BE2C (cell line): ENCODE results near the gene ATOH7.
A peak's percentile ranks its signal among the peaks of the same experiment; 100 is the strongest.

Experiments used
- DNase-seq: peaks from one replicate; pipeline ENCODE4 v3.0.0-alpha.2; 2020
- H3K27me3 ChIP-seq: fragments of 250-450 bp; sonication (Bioruptor Pico); 2 replicates; pipeline ENCODE4 v1.5.1; 2020; ENCODE audit warnings: mild to moderate bottlenecking
- H3K36me3 ChIP-seq: fragments of 250-450 bp; sonication (Bioruptor Pico); 2 replicates; pipeline ENCODE4 v1.5.1; 2020; ENCODE audit warnings: mild to moderate bottlenecking
- H3K4me1 ChIP-seq: fragments of 250-450 bp; sonication (Bioruptor Pico); 2 replicates; pipeline ENCODE4 v1.5.1; 2020
- H3K4me3 ChIP-seq: 2 replicates; pipeline ENCODE4 v1.5.1; 2011; ENCODE audit warnings: low read depth, low read length
- H3K9me3 ChIP-seq: fragments of 250-450 bp; sonication (Bioruptor Pico); 2 replicates; pipeline ENCODE4 v1.5.1; 2020
- TF ChIP-seq, protein P1 (sequence below): IDR thresholded peaks from 2 replicates; pipeline ENCODE4 v1.5.1; 2012; ENCODE audit warnings: mild to moderate bottlenecking, low read depth, low read length

Gene ATOH7

DNA sequence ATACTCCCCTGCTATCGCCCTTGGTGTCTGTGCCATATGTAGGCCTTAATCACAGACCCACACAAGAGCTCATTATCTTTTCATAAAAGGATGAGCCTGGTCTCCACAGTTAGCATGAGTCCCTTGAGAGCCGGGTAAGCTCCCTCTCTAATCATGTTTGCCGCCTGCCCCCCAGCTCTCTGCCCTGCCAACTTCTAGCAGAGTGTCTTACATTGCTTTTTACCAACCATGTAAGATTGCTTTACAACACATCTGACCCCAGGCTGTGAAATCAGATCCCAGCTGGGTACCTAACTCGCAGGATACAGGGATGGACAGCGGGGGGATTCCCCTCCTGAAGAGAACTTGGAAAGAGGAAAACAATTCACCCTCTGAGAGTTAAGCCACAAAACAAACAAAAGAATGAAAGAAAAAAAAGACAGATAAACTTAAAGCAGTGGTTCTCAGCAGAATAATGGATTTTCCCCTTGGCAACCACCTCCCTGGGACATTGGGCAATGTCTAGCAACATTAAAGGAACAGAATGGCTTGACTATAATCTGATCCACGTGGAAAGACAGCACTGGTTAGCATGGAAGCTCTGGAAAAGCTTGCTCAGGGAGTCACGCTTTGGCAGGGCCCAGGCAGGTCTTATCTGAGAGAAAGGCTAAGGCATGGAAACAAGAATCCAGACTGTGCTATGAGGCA, 39.4 kb upstream of the ATOH7 start:
- H3K27me3 ChIP-seq = no peaks in the 10 kb centered on the region
- no peaks in the 10 kb centered on the region for H3K9me3 ChIP-seq
- no peaks in the 10 kb centered on the region for H3K36me3 ChIP-seq
- TF ChIP-seq, protein P1, sequence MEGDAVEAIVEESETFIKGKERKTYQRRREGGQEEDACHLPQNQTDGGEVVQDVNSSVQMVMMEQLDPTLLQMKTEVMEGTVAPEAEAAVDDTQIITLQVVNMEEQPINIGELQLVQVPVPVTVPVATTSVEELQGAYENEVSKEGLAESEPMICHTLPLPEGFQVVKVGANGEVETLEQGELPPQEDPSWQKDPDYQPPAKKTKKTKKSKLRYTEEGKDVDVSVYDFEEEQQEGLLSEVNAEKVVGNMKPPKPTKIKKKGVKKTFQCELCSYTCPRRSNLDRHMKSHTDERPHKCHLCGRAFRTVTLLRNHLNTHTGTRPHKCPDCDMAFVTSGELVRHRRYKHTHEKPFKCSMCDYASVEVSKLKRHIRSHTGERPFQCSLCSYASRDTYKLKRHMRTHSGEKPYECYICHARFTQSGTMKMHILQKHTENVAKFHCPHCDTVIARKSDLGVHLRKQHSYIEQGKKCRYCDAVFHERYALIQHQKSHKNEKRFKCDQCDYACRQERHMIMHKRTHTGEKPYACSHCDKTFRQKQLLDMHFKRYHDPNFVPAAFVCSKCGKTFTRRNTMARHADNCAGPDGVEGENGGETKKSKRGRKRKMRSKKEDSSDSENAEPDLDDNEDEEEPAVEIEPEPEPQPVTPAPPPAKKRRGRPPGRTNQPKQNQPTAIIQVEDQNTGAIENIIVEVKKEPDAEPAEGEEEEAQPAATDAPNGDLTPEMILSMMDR = no peak
- peaks cover 7% of the 10 kb centered on the region for H3K4me1 ChIP-seq
- peak; percentile 76 for DNase-seq
- no peak overlapping the region for H3K4me3 ChIP-seq

DNA sequence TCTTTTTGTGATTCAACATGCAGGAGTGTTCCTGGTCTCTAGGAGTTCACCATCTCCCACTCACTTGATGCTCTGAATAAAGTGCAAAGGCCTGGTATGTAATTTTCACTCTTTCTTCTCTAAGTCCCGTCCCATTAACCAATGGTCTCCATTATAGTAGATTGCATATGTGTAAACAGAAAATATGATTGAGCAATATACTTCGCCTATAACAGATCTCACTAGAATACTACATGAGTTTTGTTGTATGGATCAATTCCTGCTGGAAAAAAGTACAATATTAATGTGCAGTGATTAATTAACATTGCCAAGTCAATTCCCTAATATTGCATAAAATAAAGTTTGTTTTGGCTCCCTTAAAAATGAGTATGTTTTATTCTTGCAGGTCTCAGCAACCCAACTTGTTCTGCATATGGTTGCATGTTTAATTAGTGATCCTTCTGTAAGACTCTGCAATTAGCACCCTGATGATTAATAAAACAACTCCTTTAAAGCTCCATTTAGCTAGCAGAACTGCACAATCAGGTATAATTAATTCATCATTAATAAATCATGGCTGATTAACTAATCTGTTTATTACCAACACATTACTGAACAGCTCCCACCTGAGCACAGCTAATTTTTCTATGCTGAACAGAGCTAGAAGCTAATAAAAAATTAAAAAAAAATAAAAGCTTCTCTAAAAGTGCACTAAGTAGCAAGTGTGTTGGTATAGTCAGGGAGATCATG, 37.8 kb upstream of the ATOH7 start:
- no peaks in the 10 kb centered on the region for H3K27me3 ChIP-seq
- TF ChIP-seq, protein P1 = no peak
- no peaks in the 10 kb centered on the region for H3K36me3 ChIP-seq
- no peak for DNase-seq
- no peak overlapping the region for H3K4me3 ChIP-seq
- peaks cover 7% of the 10 kb centered on the region for H3K4me1 ChIP-seq
- H3K9me3 ChIP-seq = no peaks in the 10 kb centered on the region

DNA sequence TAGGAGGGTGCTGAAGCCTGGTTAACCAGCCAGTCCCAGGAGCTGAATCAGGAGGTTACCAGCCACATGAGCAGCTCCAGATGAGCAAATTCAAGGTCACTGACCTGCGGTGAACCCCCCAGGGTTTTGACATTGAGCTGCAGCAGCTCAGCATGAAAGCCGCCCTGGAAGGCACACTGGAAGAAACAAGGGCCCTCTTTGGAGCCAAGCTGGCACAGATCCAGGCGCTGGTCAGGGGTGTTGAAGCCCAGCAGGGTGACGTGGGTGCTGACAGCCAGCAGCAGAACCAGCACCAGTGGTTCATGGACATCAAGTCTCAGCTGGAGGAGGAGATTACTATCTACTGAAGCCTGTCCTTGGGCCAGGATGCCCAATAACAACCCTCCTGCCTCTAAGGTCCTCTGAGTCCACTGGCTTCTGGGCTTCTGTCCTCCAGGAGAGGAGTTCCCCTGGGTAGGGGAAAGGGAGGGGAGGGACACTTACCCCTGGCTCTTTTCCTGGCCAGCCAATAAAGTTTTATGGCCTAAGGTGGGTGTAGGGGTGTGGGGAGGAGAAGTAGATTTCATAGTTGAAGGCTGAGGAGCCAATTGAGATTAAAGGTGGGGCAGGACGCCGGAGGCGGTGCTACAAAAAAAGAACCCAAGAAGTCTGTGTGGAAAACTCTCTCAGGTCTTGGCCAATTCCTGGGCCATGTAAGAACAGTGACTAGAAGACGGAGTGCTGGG, 29.4 kb upstream of the ATOH7 start:
- Histone ChIP-seq H3K36me3 (no peaks in the 10 kb centered on the region), H3K27me3 (no peaks in the 10 kb centered on the region), H3K9me3 (no peaks in the 10 kb centered on the region), H3K4me3 (no peak overlapping the region), H3K4me1 (no peaks in the 10 kb centered on the region)
- TF ChIP-seq, protein P1 = no peak
- peak; percentile 40 for DNase-seq

DNA sequence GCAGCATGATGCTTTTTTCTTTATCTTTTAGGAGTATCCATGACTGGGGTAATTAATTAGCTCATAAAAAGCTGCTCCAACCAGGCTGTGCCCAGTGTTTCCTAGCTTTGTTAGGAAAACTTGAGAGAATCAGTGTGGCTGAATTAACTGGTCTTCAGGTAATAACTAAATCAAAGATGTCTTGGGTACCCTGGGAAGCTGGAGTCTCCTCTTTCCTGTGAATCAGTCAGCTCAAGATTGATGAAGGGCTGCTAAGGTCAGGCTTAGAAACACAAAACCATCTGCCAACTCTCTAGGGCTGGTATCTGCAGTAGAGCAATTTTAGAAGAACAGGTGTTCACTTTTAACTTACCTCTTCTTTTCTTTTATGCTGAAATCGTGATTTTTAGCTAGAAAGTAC, 21.4 kb upstream of the ATOH7 start:
- Histone ChIP-seq H3K4me3 (no peak overlapping the region), H3K36me3 (no peaks in the 10 kb centered on the region), H3K27me3 (no peaks in the 10 kb centered on the region), H3K9me3 (no peaks in the 10 kb centered on the region), H3K4me1 (peaks cover 30% of the 10 kb centered on the region)
- TF ChIP-seq, protein P1 = no peak
- DNase-seq = no peak

DNA sequence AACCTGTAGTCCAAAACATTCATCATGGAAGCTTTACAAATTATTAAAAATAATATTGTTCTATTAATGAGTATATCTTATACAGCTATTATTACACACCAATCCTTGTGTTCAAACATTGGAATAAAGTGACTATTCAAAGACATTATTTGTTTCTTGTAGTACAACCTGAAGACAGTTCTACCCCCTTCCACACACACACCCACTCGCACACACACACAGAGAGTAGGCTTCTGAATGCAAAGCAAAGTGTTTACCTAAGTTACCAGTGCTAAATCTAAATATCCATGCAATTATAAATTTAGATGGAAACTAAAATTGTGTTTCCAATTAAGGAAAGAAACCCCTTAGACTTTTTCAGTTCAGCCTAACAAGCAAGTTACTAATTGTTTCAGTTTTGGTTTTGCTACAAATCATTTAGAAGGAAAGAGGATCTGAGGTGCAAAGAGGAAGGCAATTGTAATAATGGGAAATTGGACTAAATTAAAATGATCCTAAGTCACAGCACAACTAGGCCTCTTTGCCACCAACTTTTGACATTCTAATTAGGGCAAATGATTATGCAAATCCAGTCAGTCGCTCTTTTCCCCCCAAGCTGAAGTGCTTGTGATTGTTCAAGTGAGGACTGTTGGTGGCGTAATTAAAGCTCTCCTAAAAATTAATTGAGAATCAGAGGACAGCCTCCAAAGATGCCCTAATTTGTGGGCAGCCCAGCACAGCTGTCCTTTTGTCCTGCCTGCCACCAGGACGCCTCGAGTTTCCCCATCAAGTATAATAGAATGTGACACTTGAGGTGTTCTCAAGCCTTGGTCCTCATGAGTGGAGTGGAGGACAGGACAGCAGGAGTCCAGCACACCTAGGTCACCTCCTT, 19.9 kb upstream of the ATOH7 start:
- no peaks in the 10 kb centered on the region for H3K27me3 ChIP-seq
- H3K9me3 ChIP-seq = no peaks in the 10 kb centered on the region
- peaks cover 30% of the 10 kb centered on the region for H3K4me1 ChIP-seq
- TF ChIP-seq, protein P1 = no peak
- no peaks in the 10 kb centered on the region for H3K36me3 ChIP-seq
- no peak overlapping the region; the same call in 1 of the 2 replicates for H3K4me3 ChIP-seq
- DNase-seq = no peak
